ENCODE results near the gene CEBPE.

Gene CEBPE

GRCh38 chr14:23076785-23077408 lies 42.2 kb downstream of the CEBPE start:
- no peak for DNase-seq (ENCODE audit: low read depth in 3 of 3)

DNA sequence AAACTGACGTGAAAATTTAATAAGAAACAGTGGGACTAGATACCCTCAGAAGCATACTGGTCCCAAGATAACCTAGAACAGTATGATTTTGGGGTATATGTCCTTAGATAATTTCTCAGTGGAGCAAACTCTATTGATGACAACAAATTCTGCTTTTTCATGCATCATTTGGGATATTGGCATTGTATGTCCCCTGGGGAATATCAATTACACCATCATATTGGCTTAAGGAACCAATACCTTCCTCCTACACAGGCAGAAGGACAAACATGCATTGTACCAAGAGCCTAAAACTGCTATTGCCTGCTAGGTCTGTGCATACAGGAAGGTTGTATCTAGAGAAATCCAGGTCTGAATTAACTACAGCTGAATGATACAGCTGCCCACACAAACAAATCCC lies 44.1 kb downstream of the CEBPE start:
- no peak for DNase-seq (ENCODE audit: low read depth in 3 of 3)

DNA sequence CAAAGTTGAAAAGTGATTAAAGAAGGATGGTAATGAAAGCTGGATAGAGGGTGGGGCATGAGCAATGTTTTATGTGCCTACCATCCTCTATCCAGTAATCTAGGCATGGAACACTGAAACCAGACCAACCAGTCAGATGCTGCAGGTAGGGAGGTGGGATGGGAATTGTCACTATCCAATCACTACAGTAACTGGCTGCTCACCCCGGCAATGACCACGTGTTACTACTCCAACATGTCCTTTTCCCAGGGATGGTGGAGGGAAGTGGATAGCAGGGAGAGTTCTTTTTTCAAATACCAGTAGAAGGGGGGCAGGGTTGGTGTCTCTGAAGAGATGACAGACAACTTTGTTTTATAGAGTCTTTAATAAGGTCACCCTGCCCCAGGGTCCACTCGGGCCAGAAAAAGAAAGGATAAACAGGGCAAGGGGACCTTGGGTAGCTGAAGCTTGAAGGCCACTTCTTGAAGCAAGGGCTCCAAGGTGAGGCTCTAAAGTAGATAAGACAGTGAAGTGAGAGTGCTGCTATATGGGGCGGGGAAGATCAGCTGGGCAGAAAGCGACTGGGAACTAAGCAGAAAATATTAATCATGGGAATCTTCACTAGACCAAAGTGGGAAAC lies 47.0 kb downstream of the CEBPE start:
- DNase-seq (ENCODE audit: low read depth in 3 of 3), result no peak

DNA sequence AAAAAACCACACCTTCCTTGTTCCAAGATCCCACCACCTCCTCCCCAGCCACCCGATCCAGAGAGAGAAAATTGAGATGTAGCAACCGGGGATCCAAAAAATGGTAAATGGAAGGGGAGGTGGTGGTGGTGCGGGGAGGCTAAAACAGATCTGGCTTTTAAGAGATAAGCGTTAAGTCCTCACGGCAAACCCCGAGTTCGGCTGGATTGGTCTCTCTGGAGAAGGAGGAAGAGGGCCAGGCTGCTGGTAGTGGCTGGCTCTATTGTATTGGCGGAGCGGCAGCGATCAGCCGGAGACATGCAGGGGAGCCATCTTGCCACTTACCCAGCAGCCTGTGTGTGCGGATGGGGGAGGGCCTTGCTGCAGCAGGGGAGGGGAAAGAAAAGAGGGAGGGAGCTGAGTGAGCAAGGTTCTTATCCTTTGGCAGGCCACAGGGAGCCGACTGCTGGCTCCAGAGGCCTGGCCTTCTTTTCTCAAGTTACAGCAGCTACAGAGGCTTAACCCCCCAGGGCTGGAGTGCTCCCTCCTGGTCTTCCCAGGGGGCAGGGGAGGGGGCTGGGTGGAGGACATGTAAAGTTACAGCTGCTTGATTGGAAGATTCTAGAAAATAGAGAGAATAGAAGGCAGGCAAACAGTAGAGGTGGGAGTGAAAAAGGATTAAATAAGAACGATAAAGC lies 47.7 kb downstream of the CEBPE start:
- DNase-seq (ENCODE audit: low read depth in 3 of 3), result peak; percentile 58 to 77 (median 67)

DNA sequence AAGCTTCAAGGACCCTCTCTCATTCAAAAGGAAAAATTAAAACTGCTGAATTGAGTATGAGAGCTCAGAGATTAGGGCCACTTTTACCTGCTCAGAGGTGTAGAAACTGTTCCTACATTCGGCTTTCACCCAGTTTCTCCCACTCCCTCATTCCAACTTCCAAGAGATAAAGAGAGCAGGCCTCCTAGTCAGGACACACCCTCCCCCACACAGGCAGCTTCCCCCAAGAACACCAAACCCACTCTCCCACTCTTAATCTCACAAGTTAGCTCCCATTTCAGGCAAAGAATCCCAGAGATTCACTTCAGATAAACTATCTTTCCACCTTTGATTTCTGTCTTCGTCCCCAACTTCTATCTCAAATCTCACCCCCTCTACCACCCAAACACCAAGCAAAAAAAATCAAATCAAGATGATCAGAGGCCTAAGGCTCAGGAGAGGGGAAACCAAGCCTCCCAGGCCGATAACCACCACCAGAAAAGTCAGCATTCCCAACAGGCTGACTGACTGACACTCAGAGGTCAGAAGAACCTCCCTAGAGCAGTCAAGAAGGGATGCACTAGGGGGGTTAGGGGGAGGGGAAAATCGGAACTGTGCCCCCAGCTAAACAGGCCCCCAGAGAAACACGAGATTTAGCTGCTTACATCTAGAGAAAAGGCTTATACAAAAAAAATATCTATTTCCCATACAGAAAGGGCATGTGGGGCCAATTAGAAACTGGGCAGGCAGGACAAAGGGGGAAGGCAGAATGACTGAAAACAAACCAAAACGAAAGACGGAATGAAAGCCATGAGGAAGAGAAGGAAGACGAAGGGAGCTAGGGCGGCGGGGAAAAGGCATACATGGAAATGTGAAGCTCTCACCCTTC lies 48.6 kb downstream of the CEBPE start:
- no peak for DNase-seq (ENCODE audit: low read depth in 3 of 3)

DNA sequence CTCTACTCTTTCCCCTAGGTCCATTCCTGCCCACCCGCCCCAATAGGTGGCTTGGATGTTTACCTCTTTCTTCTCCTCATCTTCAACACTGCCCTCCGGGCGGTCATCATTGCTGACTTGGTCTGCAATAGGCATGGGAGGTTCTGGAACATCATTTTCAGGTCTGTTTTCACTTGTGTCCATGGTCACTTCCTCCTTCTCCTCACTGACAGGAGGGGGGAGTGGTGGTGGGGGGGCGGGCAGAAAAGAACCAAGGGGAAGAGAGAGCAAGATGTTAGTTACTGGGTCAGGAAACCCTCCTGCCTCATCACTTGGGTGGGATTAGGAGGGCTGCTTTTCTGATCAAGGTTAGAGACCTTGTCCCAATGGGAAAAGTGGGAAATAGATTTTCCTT lies 49.6 kb downstream of the CEBPE start:
- no peak for DNase-seq (ENCODE audit: low read depth in 3 of 3)

- DNase-seq (ENCODE audit: low read depth in 3 of 3), result peak; percentile 53 to 67 (median 65)
These were observed 50.2 kb downstream of the CEBPE start for GRCh38 chr14:23068789-23069412.

DNA sequence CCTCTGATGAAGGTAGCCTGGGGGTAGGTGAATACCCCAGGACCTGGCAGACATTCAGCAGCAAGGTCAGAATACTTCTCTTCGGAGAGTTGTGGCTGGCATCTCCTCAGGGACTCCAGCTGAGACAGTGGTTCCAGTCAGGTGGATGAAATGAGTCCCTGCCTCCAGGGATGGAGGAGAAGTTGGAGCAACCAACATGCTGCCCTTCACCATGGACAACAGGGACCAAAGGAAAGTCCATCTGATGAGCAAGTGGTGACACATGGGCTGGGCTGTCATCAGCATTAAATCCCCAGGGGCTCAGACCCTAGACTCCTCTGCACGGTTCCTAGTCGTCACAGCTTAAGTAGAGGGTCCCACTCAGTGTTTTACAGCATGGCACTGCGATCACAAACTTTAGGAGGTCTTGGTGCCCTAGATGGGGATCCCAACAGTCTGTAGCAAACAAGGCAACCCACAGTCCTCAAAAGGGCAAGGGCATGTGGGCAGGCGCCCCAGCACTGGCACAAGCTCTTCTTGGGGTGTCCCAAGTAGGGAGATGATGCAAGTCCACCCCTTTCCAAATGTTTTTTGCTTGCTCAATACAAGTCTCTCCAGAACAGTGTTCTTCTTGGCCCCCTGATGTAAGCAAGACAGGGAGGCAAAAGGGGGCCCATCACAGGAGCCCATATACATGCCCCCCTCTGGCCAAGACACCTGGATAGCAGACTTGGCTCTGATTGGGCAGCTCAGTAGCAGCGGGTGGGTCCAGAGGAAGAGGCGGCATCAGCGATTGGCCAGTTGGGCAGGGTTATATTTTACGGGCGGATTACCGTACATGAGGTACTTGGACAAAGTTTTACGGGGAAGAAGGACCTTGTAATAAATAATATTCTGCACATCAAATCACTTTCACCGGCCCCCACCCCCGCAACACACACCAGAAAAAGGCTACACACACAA lies 50.9 kb downstream of the CEBPE start:
- no peak for DNase-seq (ENCODE audit: low read depth in 3 of 3)

All from stimulated activated CD4-positive, alpha-beta T cell treated with anti-CD3 and anti-CD28 coated beads, TNF-alpha, amount 100 ng/mL, for 24 hours (primary cell).